Astrocyte of the cerebellum (primary cell): ENCODE measurements around the gene NHLH1.

ENCODE experiments used
- DNase-seq: peaks from one replicate; pipeline ENCODE4 v3.0.0-alpha.2; 2011; ENCODE audit warnings: low read depth
- H3K4me3 ChIP-seq: 2 replicates; pipeline ENCODE4 v1.5.1; 2011; ENCODE audit warnings: mild to moderate bottlenecking, low read depth, low read length, moderate library complexity
- CTCF ChIP-seq: IDR thresholded peaks from 2 replicates; pipeline ENCODE4 v1.5.1; 2012; ENCODE audit warnings: low read length, low read depth, moderate library complexity, mild to moderate bottlenecking; ENCODE audit errors: missing control alignments
- in situ Hi-C: cut with HindIII; loops from 2 replicates; pipeline ENCODE4 v1.10.0; 2017; ENCODE audit warnings: low sequenced_read_pairs

Gene NHLH1

GRCh38 chr1:160408864-160409263 is 42.0 kb downstream of the NHLH1 start:
- no peak overlapping the region for H3K4me3 ChIP-seq
- in situ Hi-C loops = no loop called here
- DNase-seq = no peak
- TF ChIP-seq CTCF = no peak

- no peak for DNase-seq
- TF ChIP-seq CTCF = no peak
- H3K4me3 ChIP-seq = no peak overlapping the region
- in situ Hi-C loops = no loop called here
Observed at GRCh38 chr1:160409486-160409885, 42.6 kb downstream of the NHLH1 start.

- in situ Hi-C loops = no loop called here
- TF ChIP-seq CTCF = no peak
- DNase-seq = no peak
- H3K4me3 ChIP-seq = no peak overlapping the region
Observed at GRCh38 chr1:160410406-160411005, 43.6 kb downstream of the NHLH1 start.

- in situ Hi-C loops = no loop called here
- no peak overlapping the region for H3K4me3 ChIP-seq
- no peak for TF ChIP-seq CTCF
- DNase-seq = no peak
Observed at GRCh38 chr1:160411271-160412027, 44.6 kb downstream of the NHLH1 start.

GRCh38 chr1:160412028-160412362 is 45.1 kb downstream of the NHLH1 start:
- in situ Hi-C loops = no loop called here
- TF ChIP-seq CTCF = no peak
- no peak for DNase-seq
- H3K4me3 ChIP-seq = no peak overlapping the region

GRCh38 chr1:160413716-160414115 is 46.8 kb downstream of the NHLH1 start:
- no peak overlapping the region for H3K4me3 ChIP-seq
- in situ Hi-C loops = no loop called here
- no peak for DNase-seq
- TF ChIP-seq CTCF = no peak
